HCT116 (cell line): ENCODE results near the gene ATF6B. TPM values are rescaled to one million over a fixed set of nuclear protein-coding genes. Genes with fewer than 3 reads are reported as not detected.
A peak's percentile ranks its signal among the peaks of the same experiment; 100 is the strongest.

Experiments
- ATAC-seq: fragments of 200-7000 bp; cut with Tn5 transposase; 2 replicates; pipeline ENCODE4 v1.9.1; 2020; ENCODE audit warnings: mild to moderate bottlenecking, moderate library complexity
- BruUV-seq: library from RNA; stranded (reverse); fragments of 400-500 nt; replicated peaks from 2 replicates; lab custom pipeline; 2021; lab: Mats Ljungman, UMichigan
- CTCF ChIA-PET: fragments of 300-600 bp; sonication (Branson Sonifier 250); formaldehyde crosslinking; loops from one replicate; lab custom pipeline; 2021; ENCODE audit warnings: antibody characterized with exemption; lab: Charles Lee
- POLR2A ChIA-PET: fragments of 300-600, 350-600 bp; sonication (Branson Sonifier 250); formaldehyde crosslinking; loops from one replicate; lab custom pipeline; 2021; ENCODE audit warnings: antibody characterized with exemption; lab: Charles Lee
- RAD21 ChIA-PET, 2 experiments: fragments of 300-600 bp; sonication (Branson Sonifier 250); formaldehyde crosslinking; loops; one replicate each; lab custom pipeline; 2023; ENCODE audit warnings: low total read pairs in 2 of 2; ENCODE audit not compliant: uncharacterized antibody in 2 of 2, unreplicated experiment in 2 of 2, low non-redundant PET in 1 of 2; lab: Charles Lee
- DNase-seq: peaks from one replicate; pipeline ENCODE4 v3.0.0-alpha.2; 2010; ENCODE audit warnings: low read depth, low spot score
- H2AFZ ChIP-seq: fragments of 200-600 bp; shearing (Covaris generic), sonication (generic); 2 replicates; pipeline ENCODE4 v1.6.1; 2017; ENCODE audit warnings: low read depth, mixed run types, mixed read lengths, antibody characterized with exemption, low read length; ENCODE audit not compliant: poor library complexity, severe bottlenecking
- H3K27ac ChIP-seq: 2 replicates; pipeline ENCODE4 v1.5.1; 2012; ENCODE audit warnings: low read depth, low read length
- H3K27me3 ChIP-seq: fragments of 200-600 bp; sonication (generic); 2 replicates; pipeline ENCODE4 v1.6.1; 2016; ENCODE audit warnings: mixed run types, low read length, mixed read lengths; ENCODE audit not compliant: insufficient read depth
- H3K36me3 ChIP-seq, 2 experiments: fragments of 200-500 bp in 1 of 2; fragments of 200-600 bp in 1 of 2; sonication (Bioruptor generic) in 1 of 2; sonication (generic) in 1 of 2; 2 replicates each; pipeline versions ENCODE4 v1.5.1 to v1.6.1; 2014 to 2016; ENCODE audit warnings: low read length in 2 of 2, inconsistent platforms in 1 of 2, mixed read lengths in 1 of 2, mixed run types in 1 of 2; ENCODE audit not compliant: insufficient read depth in 2 of 2, control insufficient read depth in 1 of 2
- H3K4me1 ChIP-seq, 2 experiments: fragments of 200-600 bp in 1 of 2; sonication (generic) in 1 of 2; 2 replicates each; pipeline versions ENCODE4 v1.5.1 to v1.6.1; 2012 to 2017; ENCODE audit warnings: low read length in 2 of 2, inconsistent platforms in 1 of 2, mild to moderate bottlenecking in 1 of 2, mixed read lengths in 1 of 2, mixed run types in 1 of 2, moderate library complexity in 1 of 2; ENCODE audit not compliant: insufficient read depth in 2 of 2, control insufficient read depth in 1 of 2
- H3K4me2 ChIP-seq: fragments of 200-600 bp; sonication (generic); 2 replicates; pipeline ENCODE4 v1.6.1; 2017; ENCODE audit warnings: mixed run types, low read length, mixed read lengths
- H3K4me3 ChIP-seq, 2 experiments: fragments of 200-600 bp in 1 of 2; sonication (generic) in 1 of 2; replicated peaks in 1 of 2; 2 replicates each; pipeline ENCODE4 v1.5.1; 2011 to 2016; ENCODE audit warnings: low read length in 2 of 2, control low read depth in 1 of 2, low read depth in 1 of 2, mild to moderate bottlenecking in 1 of 2, mixed read lengths in 1 of 2, mixed run types in 1 of 2
- H3K79me2 ChIP-seq: fragments of 200-600 bp; sonication (generic); 2 replicates; pipeline ENCODE4 v1.6.1; 2017; ENCODE audit warnings: mild to moderate bottlenecking, mixed run types, low read length, moderate library complexity, mixed read lengths; ENCODE audit not compliant: insufficient read depth
- H3K9ac ChIP-seq: fragments of 200-600 bp; sonication (generic); 2 replicates; pipeline ENCODE4 v1.6.1; 2016; ENCODE audit warnings: low read length, mixed read lengths
- H3K9me2 ChIP-seq: fragments of 200-600 bp; sonication (generic), shearing (Covaris generic); 2 replicates; pipeline ENCODE4 v1.6.1; 2017; ENCODE audit warnings: mixed run types, mild to moderate bottlenecking, moderate library complexity; ENCODE audit not compliant: insufficient read depth
- H3K9me3 ChIP-seq, 2 experiments: fragments of 200-500 bp in 1 of 2; fragments of 200-600 bp in 1 of 2; sonication (Bioruptor generic) in 1 of 2; sonication (generic) in 1 of 2; 2 replicates each; pipeline ENCODE4 v1.6.1; 2014 to 2017; ENCODE audit warnings: low read length in 2 of 2, mixed read lengths in 2 of 2, inconsistent platforms in 1 of 2, low read depth in 1 of 2, mild to moderate bottlenecking in 1 of 2, mixed run types in 1 of 2, moderate library complexity in 1 of 2; ENCODE audit not compliant: control insufficient read depth in 1 of 2, insufficient read depth in 1 of 2
- H4K20me1 ChIP-seq: fragments of 200-600 bp; sonication (generic), shearing (Covaris generic); 2 replicates; pipeline ENCODE4 v1.6.1; 2017; ENCODE audit warnings: mixed run types, mild to moderate bottlenecking, moderate library complexity; ENCODE audit not compliant: insufficient read depth
- ATF3 ChIP-seq: IDR thresholded peaks from 2 replicates; pipeline ENCODE4 v1.6.1; 2012
- CBX3 ChIP-seq: IDR thresholded peaks from 2 replicates; pipeline ENCODE4 v1.6.1; 2012; ENCODE audit warnings: low read depth
- CEBPB ChIP-seq: IDR thresholded peaks from 2 replicates; pipeline ENCODE4 v1.6.1; 2012; ENCODE audit warnings: low read depth
- EGR1 ChIP-seq: IDR thresholded peaks from 2 replicates; pipeline ENCODE4 v1.6.1; 2012; ENCODE audit warnings: low read depth
- ELF1 ChIP-seq: IDR thresholded peaks from 2 replicates; pipeline ENCODE4 v1.6.1; 2012; ENCODE audit warnings: low read depth, borderline replicate concordance
- EZH2phosphoT487 ChIP-seq: fragments of 200-600 bp; IDR thresholded peaks from 2 replicates; pipeline ENCODE4 v1.6.1; 2018; ENCODE audit warnings: antibody characterized with exemption, borderline replicate concordance
- POLR2A ChIP-seq: IDR thresholded peaks from 2 replicates; pipeline ENCODE4 v1.7.0; 2011; ENCODE audit warnings: borderline replicate concordance; ENCODE audit not compliant: insufficient read depth, insufficient read length; ENCODE audit errors: extremely low read depth
- POLR2AphosphoS5 ChIP-seq: IDR thresholded peaks from 2 replicates; pipeline ENCODE4 v1.6.1; 2011; ENCODE audit warnings: mild to moderate bottlenecking, low read depth, low read length, moderate library complexity
- REST ChIP-seq: IDR thresholded peaks from 2 replicates; pipeline ENCODE4 v1.6.1; 2012; ENCODE audit warnings: low read depth
- SP1 ChIP-seq: IDR thresholded peaks from 2 replicates; pipeline ENCODE4 v1.6.1; 2012; ENCODE audit warnings: low read depth
- TCF7L2 ChIP-seq: IDR thresholded peaks from 2 replicates; pipeline ENCODE4 v1.7.0; 2011; ENCODE audit warnings: borderline replicate concordance, inconsistent platforms; ENCODE audit not compliant: insufficient read depth, insufficient read length; ENCODE audit errors: extremely low read depth
- YY1 ChIP-seq: IDR thresholded peaks from 2 replicates; pipeline ENCODE4 v1.6.1; 2011; ENCODE audit warnings: low read length, low read depth, moderate library complexity, mild to moderate bottlenecking; ENCODE audit not compliant: insufficient replicate concordance; ENCODE audit errors: extremely low read depth
- ZFX ChIP-seq: fragments of 450-650 bp; IDR thresholded peaks from 2 replicates; pipeline ENCODE4 v1.6.1; 2017
- ZNF274 ChIP-seq: fragments of 200-500 bp; sonication (Bioruptor generic); IDR thresholded peaks from 2 replicates; pipeline ENCODE4 v1.6.1; 2014; ENCODE audit warnings: mild to moderate bottlenecking, low read depth, low read length, inconsistent platforms
- intact Hi-C: fragments of 100-400 bp; cut with micrococcal nuclease; formaldehyde crosslinking; loops from 2 replicates; pipeline ENCODE4 v1.10.0; 2022
- total RNA-seq: library from RNA; stranded (reverse); gene quantifications from one replicate; pipeline ENCODE4 v1.2.1, GENCODE V29; 2021; ENCODE audit not compliant: unreplicated experiment

Gene ATF6B
- total RNA-seq, 1 experiment from 2014 or later: 63.9 TPM

GRCh38 chr6:32131439-32131948 is 3.4 kb upstream of the ATF6B start:
- Histone ChIP-seq H3K4me2 (peak overlapping the region; percentile 59), H3K36me3 (no peaks in the 10 kb centered on the region), H3K79me2 (peaks cover 27% of the 10 kb centered on the region), H3K9me3 (no peaks in the 10 kb centered on the region), H2AFZ (no peak overlapping the region), H3K4me3 (peak overlapping the region; percentile 41 to 100; a peak in 3 of 4 replicates), H3K9me2 (no peaks in the 10 kb centered on the region), H3K4me1 (peaks cover 24 to 31% of the 10 kb centered on the region in 2 experiments), H4K20me1 (no peaks in the 10 kb centered on the region), H3K9ac (no peak overlapping the region), H3K27ac (peak overlapping the region; percentile 20; the same call in 1 of the 2 replicates), H3K27me3 (no peaks in the 10 kb centered on the region)
- CTCF ChIA-PET: no interaction called here
- no peak for DNase-seq
- no peak for ATAC-seq
- intact Hi-C loops: no loop called here
- no peak for TF ChIP-seq YY1
- no peak for TF ChIP-seq TCF7L2
- TF ChIP-seq EGR1: no peak
- TF ChIP-seq ZNF274: no peak
- no peak for TF ChIP-seq SP1
- TF ChIP-seq ELF1: no peak
- TF ChIP-seq ATF3: no peak
- TF ChIP-seq POLR2AphosphoS5: no peak
- no peak for TF ChIP-seq EZH2phosphoT487
- no peak for TF ChIP-seq CBX3
- no peak for TF ChIP-seq REST
- no peak for TF ChIP-seq POLR2A
- TF ChIP-seq ZFX: no peak
- TF ChIP-seq CEBPB: no peak
- POLR2A ChIA-PET: no interaction called here
- RAD21 ChIA-PET: no interaction called here
- no TSS peak for BruUV-seq
